Mesenchymal stem cell (in vitro differentiated cells and primary cell): ENCODE results near the gene CCNJ. TPM values are rescaled to one million over a fixed set of nuclear protein-coding genes. Genes with fewer than 3 reads are reported as not detected.

Experiments used
- DNase-seq: peaks from one replicate; pipeline ENCODE4 v3.0.0-alpha.2; 2013
- H2AFZ ChIP-seq: one replicate; pipeline ENCODE4 v1.6.1; 2013; ENCODE audit warnings: low read depth, mild to moderate bottlenecking, control low read depth, inconsistent platforms, low read length, moderate library complexity
- H2AK5ac ChIP-seq: 2 replicates; pipeline ENCODE4 v1.6.1; 2013; ENCODE audit warnings: low read length, moderate library complexity, mild to moderate bottlenecking, inconsistent platforms; ENCODE audit not compliant: severe bottlenecking
- H2BK120ac ChIP-seq: one replicate; pipeline ENCODE4 v1.6.1; 2013; ENCODE audit warnings: low read depth, mild to moderate bottlenecking, inconsistent platforms, low read length, moderate library complexity
- H2BK12ac ChIP-seq, 2 experiments: one replicate each; pipeline ENCODE4 v1.6.1; 2013; ENCODE audit warnings: inconsistent platforms in 2 of 2, low read length in 2 of 2, mild to moderate bottlenecking in 2 of 2, moderate library complexity in 2 of 2, control low read depth in 1 of 2
- H2BK15ac ChIP-seq: one replicate; pipeline ENCODE4 v1.6.1; 2013; ENCODE audit warnings: mild to moderate bottlenecking, low read depth, inconsistent platforms; ENCODE audit not compliant: poor library complexity, severe bottlenecking
- H2BK5ac ChIP-seq: 2 replicates; pipeline ENCODE4 v1.6.1; 2013; ENCODE audit warnings: low read depth, mild to moderate bottlenecking, low read length, control low read depth, inconsistent platforms; ENCODE audit not compliant: poor library complexity, severe bottlenecking
- H3K14ac ChIP-seq, 2 experiments: one replicate each; pipeline ENCODE4 v1.6.1; 2013; ENCODE audit warnings: inconsistent platforms in 2 of 2, low read length in 2 of 2, control low read depth in 1 of 2, mild to moderate bottlenecking in 1 of 2, moderate library complexity in 1 of 2
- H3K18ac ChIP-seq, 2 experiments: one replicate each; pipeline ENCODE4 v1.6.1; 2013; ENCODE audit warnings: inconsistent platforms in 2 of 2, low read length in 2 of 2, control low read depth in 1 of 2, low read depth in 1 of 2, mild to moderate bottlenecking in 1 of 2
- H3K23ac ChIP-seq, 2 experiments: one replicate each; pipeline ENCODE4 v1.6.1; 2013; ENCODE audit warnings: inconsistent platforms in 2 of 2, low read length in 2 of 2, mild to moderate bottlenecking in 2 of 2, moderate library complexity in 2 of 2, control low read depth in 1 of 2
- H3K27ac ChIP-seq: 2 replicates; pipeline ENCODE4 v1.5.1; 2013; ENCODE audit warnings: mild to moderate bottlenecking, moderate library complexity, low read length, control low read depth, inconsistent platforms; ENCODE audit not compliant: poor library complexity, severe bottlenecking
- H3K27me3 ChIP-seq, 2 experiments: 2 replicates each; pipeline versions ENCODE4 v1.6.1 to v1.7.0; 2013; ENCODE audit warnings: low read length in 2 of 2, mild to moderate bottlenecking in 2 of 2, moderate library complexity in 2 of 2, control low read depth in 1 of 2, inconsistent platforms in 1 of 2; ENCODE audit not compliant: control insufficient read depth in 1 of 2, insufficient read depth in 1 of 2
- H3K36me3 ChIP-seq, 2 experiments: 2 replicates each; pipeline versions ENCODE4 v1.6.1 to v1.7.0; 2013; ENCODE audit warnings: low read length in 2 of 2, control low read depth in 1 of 2, inconsistent platforms in 1 of 2, low read depth in 1 of 2, mild to moderate bottlenecking in 1 of 2; ENCODE audit not compliant: insufficient read depth in 2 of 2, control insufficient read depth in 1 of 2
- H3K4ac ChIP-seq, 2 experiments: one replicate each; pipeline ENCODE4 v1.6.1; 2013; ENCODE audit warnings: inconsistent platforms in 2 of 2, low read length in 2 of 2, mild to moderate bottlenecking in 2 of 2, moderate library complexity in 2 of 2, control low read depth in 1 of 2, low read depth in 1 of 2
- H3K4me1 ChIP-seq: 2 replicates; pipeline ENCODE4 v1.6.1; 2013; ENCODE audit warnings: low read depth, low read length, control low read depth; ENCODE audit not compliant: control insufficient read depth, insufficient read depth
- H3K4me2 ChIP-seq: 2 replicates; pipeline ENCODE4 v1.6.1; 2013; ENCODE audit warnings: low read length, mild to moderate bottlenecking, inconsistent platforms; ENCODE audit not compliant: poor library complexity, severe bottlenecking
- H3K4me3 ChIP-seq, 2 experiments: 2 replicates each; pipeline versions ENCODE4 v1.5.1 to v1.7.0; 2013; ENCODE audit warnings: low read length in 2 of 2, mild to moderate bottlenecking in 2 of 2, control low read depth in 1 of 2, low read depth in 1 of 2; ENCODE audit not compliant: insufficient read depth in 1 of 2
- H3K79me1 ChIP-seq: replicated peaks from 2 replicates; pipeline ENCODE4 v1.6.1; 2013; ENCODE audit warnings: mild to moderate bottlenecking, control low read depth, low read length, inconsistent platforms; ENCODE audit not compliant: poor library complexity, severe bottlenecking
- H3K9ac ChIP-seq: 2 replicates; pipeline ENCODE4 v1.7.0; 2013; ENCODE audit warnings: mild to moderate bottlenecking, low read length, moderate library complexity
- H3K9me3 ChIP-seq: 2 replicates; pipeline ENCODE4 v1.7.0; 2013; ENCODE audit warnings: mild to moderate bottlenecking, low read length; ENCODE audit not compliant: control insufficient read depth
- H4K8ac ChIP-seq: one replicate; pipeline ENCODE4 v1.6.1; 2013; ENCODE audit warnings: inconsistent platforms, mild to moderate bottlenecking, low read length, moderate library complexity
- H4K91ac ChIP-seq: one replicate; pipeline ENCODE4 v1.6.1; 2013; ENCODE audit warnings: mild to moderate bottlenecking, low read length, inconsistent platforms
- WGBS: methylation state at CpG from one replicate; pipeline ENCODE4 v1.1.7; 2013; ENCODE audit warnings: mixed read lengths; 5-methylcytosine and 5-hydroxymethylcytosine counted together
- small RNA-seq: library from polyadenylated mRNA; stranded (forward); fragments of <200 nt; extraction: miRNeasy Mini kit (QIAGEN cat#:217004); gene quantifications from one replicate; pipeline ENCODE3, GENCODE V24; 2013; ENCODE audit warnings: low read depth

Gene CCNJ

GRCh38 chr10:96107623-96108038 is 64.2 kb downstream of the CCNJ start:
- no peak for DNase-seq
- no peak overlapping the region for H2BK5ac ChIP-seq

More at GRCh38 chr10:96107623-96108038, 64.2 kb downstream of the CCNJ start:
- Histone ChIP-seq H4K8ac (no peak overlapping the region), H3K27ac (no peak overlapping the region), H3K4me1 (no peaks in the 10 kb centered on the region), H3K9ac (no peak overlapping the region), H2BK120ac (no peak overlapping the region), H3K4me3 (no peak overlapping the region), H3K23ac (no peak overlapping the region), H2AFZ (no peak overlapping the region), H4K91ac (no peak overlapping the region), H2BK15ac (no peak overlapping the region), H3K4ac (no peak overlapping the region), H2AK5ac (no peak overlapping the region), H3K4me2 (no peak overlapping the region), H3K36me3 (no peaks in the 10 kb centered on the region), H3K9me3 (no peaks in the 10 kb centered on the region), H3K79me1 (no peaks in the 10 kb centered on the region), H2BK12ac (no peak overlapping the region), H3K18ac (no peak overlapping the region), H3K14ac (no peak overlapping the region), H3K27me3 (peaks cover 3 to 8% of the 10 kb centered on the region in 2 experiments)
- 42% methylated on average over 3 of the region's 3 CpGs for WGBS

Small RNA genes within 50 kb of the gene (small RNA-seq; reads per million reads assigned to genes)
- gene MIR3157 = not detected
